ENCODE data around the gene ARMH4.

ARMH4 gene, protein sequence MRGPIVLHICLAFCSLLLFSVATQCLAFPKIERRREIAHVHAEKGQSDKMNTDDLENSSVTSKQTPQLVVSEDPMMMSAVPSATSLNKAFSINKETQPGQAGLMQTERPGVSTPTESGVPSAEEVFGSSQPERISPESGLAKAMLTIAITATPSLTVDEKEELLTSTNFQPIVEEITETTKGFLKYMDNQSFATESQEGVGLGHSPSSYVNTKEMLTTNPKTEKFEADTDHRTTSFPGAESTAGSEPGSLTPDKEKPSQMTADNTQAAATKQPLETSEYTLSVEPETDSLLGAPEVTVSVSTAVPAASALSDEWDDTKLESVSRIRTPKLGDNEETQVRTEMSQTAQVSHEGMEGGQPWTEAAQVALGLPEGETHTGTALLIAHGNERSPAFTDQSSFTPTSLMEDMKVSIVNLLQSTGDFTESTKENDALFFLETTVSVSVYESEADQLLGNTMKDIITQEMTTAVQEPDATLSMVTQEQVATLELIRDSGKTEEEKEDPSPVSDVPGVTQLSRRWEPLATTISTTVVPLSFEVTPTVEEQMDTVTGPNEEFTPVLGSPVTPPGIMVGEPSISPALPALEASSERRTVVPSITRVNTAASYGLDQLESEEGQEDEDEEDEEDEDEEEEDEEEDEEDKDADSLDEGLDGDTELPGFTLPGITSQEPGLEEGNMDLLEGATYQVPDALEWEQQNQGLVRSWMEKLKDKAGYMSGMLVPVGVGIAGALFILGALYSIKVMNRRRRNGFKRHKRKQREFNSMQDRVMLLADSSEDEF

DNA sequence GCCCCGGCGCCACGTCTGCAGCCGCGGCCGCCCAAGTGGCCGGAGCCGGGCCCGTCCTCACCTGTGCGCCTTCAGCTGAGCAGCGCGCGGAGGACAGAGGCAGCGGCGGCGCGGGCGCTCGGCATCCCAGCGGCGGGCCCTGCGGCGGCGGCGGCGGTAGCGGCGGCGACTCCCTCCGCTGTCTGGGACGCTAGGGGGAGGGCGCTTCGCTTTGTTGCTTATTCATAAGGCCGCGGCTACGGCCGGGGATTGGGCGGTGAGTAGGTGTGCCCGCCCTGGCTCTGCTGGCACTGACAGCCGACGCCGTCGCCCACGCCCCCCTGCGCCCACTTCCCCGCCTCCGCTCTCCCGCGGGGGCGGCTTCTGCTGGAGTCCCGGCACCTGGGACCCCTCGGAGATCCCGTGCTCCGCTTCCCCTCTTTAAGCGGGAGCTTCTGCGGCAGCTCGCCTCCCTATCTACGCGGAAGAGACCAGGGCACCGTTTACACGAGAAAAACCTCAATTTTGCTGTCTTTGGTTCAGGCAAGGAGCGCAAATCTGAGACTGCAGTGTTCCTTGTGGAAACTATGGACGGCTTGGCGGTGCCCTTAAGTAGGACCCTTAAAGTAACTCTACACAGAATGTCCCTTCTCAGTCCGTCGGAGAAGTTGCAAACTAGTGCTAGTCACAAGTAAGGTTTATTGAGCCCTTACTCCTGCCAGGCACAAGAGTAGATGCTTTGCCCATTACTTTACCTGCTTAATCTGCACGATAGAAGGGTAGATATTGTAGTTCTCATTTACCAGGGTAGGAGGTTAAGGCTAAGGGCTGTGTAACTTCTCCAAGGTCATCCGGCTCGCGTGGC is at the start of gene ARMH4:
Gene ARMH4 (minus strand): TSS at position 200 of the 844 bp plus-strand sequence. CDS start 12,855 bp downstream, outside the sequence.
- DNase-seq, result peak in 13 of 14 donors; percentile 19 to 84 (median 66)

DNA sequence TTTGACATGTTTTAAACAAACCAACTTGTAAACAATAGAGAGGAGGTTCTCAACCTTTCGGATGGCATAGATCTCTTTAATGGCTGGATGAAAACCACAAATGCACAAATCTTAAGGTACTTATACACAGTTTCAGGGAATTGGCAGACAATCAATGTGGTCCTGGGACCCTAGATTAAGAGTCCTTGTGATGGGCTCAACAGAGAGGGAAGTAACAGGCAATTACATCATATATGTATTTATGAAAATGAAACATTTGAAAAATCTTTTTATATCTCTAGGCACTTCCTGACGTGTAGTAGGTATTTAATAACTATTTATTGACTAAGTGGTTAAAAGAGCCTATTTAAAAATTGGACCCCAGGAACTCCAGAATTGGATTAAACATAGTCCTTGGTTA is 48.8 kb upstream of the ARMH4 start:
- no peak for DNase-seq

DNA sequence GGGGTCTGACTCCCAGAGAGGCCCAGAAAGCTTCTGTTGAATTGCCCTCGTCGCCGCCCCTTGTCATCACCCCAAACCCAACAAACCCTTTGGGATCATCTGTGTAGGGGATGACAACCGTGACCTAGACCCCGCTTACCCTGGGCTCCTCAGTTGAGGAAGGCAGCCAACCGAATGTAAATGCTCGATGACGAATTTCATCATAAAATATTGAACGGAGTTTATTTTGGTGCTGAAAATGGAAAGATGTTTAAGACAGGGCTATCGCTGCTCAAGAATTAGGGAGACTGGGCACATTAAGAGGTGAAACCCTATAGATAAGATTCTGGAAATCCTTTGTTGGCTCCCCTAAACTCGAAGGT is 48.4 kb upstream of the ARMH4 start:
- peak in 1 of 14 donors; percentile 79 for DNase-seq

DNA sequence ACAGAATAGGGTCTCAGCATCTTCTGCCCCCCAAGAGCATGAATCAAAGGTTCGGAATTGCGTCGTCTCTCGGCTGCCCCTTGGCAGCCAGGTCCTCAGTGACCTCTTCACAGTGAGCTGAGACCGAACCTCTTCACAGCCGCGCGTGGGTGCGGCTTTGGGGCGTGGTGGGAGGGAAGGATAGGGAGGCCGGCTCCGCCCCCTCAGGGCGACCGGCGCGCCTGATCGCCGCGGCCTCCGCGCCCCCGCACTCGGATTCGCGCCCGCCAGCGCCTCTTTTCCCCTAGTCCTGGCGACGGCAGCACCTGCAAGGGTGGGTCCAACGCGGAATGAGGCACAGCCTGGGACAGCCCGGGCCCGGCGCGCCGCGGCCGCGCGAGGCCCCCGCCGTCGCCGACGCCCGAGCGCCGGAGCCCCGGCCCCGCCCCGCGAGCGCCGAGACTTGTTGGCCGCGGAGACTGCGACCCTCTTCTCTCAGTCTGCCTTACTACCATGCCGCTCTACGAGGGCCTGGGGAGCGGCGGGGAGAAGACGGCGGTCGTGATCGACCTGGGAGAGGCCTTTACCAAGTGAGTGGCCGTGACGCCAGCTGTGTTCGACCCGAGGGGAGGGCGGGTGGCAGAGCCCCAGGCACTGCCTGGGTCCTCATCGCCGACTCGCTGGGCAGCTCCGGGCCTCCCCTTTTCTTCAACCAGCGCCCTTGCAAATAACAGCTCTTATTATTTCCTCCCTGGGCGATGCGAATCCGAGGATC is 47.9 kb upstream of the ARMH4 start, which contains the start of gene ACTR10:
Gene ACTR10 (plus strand): TSS at position 424 of the 754 bp plus-strand sequence. CDS start 69 bp downstream, at position 493.
- peak; percentile 32 to 90 (median 80) for DNase-seq

DNA sequence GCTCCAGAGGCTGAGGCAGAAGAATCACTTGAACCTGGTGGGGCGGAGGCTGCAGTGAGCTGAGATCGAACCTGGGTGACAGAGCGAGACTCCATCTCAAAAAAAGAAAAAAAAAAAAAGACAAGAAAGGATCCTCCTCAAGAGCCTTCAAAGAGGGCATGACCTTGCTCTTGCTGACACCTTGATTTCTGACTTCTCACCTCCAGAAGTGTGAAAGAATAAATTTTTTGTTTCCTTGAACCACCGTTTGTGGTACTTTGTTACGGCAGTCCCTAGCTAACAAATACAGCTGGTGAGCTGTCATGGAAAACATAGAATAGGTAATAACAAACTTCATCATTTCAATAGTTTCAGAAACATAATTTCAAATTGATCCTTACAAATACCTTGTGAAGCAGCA is 46.1 kb upstream of the ARMH4 start:
- DNase-seq, result no peak

DNA sequence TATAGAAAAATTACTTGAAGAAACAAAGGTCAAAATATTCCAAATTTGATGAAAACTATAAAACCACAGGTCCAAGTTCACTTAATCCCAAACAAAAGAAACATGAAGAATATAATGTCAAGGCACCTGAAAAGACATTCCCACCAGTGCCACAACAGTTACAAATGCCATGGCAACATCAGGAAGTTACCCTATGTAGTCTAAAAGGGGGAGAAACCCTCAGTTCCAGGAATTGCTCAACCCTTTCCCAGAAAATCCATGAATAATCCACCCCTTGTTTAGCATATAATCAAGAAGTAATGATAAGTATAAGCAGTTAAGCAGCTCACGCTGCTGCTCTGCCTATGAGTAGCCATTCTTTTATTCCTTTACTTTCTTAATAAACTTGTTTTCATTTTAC is 44.2 kb upstream of the ARMH4 start:
- DNase-seq, result no peak

DNA sequence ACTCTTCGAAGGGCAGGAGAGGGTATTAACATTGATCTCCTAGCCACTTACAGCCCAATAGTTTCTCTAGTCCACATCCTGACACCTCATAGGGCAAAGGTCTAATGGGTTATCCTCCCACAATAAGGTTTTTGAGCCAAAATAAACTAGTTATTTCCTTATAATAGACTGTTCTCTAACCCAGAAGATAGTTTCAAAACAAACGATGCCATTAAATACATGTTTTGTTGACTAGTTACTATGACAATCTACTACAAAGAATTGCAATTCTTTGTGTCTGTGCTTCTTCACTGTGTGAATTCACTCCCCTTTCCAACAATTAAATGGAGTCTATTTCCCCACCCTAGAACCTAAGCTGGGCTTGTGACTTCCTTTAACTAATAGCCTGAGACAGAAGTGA is 41.5 kb upstream of the ARMH4 start:
- DNase-seq, result no peak

DNA sequence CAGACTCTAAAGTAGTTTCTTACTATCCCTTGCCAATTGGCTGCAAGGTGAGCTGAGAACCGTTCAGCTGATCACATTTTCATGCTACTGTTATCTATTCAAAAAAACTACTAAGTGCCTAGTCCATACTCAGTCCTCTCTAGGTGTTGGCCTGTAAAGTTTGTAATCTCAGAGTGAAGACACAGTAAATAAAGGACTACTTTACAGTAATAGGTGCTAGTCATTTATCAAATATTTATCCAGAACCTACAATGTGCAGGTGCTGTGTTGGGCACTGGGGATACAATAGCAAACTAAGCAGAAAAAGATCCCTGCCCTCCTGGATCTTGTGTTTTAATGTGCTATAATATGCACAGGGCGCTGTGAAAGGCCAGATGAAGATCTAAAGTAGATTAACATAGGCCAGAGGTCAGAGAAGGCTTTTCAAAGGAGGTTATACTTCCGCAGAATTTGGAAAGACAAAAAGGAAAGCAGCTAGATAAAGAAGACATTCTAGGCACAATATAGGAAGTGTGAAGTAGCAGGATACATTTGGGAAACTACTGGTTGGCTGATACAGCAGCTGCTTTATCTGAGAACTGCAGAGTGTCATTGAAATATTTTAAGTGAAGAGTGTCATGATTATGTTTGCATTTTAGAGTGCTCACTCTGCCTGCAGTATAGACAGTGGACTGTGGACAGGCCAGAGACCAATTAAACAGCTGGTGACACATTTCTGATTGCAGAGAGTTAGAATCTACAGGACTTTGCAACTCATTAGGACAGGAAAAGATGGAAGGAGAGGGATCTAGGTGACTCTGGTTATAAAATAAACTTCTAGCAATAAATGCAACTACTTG is 40.0 kb upstream of the ARMH4 start:
- DNase-seq, result no peak

DNA sequence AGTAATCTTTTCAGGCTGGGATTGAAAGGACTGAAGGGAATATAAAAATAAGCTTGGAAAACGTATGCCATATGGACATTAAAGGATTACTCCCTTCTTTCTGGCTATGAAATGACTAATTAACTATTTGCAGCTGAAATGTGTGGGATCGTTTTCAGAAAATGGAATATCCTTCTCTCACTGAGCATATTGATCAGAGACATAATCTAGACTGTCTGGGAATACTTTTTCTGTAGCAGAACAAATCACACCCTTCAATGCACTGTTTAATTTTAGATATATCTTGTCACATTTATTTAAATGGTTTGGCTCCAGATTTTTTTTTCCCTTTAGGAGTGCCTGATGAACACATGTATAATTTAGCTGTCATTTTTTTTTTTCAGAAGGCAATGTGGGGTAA is 37.2 kb upstream of the ARMH4 start:
- DNase-seq, result no peak

DNA sequence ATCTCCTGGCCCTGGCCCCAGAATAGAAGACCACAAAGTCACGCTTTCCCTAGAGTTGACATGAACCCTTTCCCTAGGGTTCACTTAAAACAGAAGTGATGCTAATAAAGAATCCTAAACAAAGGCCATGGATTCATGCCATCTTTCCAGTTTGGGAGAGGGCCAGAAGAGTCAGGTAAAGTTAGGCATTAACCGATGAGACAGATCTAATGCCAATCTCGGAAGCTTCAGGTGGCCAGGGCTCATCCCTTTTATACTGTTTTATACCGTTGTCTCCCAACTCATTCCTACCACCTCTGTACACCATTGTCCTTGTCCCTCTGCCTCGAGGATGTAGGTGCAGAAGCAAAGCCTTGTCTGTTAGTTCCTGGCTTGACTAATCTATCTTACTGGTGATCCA is 25.1 kb upstream of the ARMH4 start:
- no peak for DNase-seq

DNA sequence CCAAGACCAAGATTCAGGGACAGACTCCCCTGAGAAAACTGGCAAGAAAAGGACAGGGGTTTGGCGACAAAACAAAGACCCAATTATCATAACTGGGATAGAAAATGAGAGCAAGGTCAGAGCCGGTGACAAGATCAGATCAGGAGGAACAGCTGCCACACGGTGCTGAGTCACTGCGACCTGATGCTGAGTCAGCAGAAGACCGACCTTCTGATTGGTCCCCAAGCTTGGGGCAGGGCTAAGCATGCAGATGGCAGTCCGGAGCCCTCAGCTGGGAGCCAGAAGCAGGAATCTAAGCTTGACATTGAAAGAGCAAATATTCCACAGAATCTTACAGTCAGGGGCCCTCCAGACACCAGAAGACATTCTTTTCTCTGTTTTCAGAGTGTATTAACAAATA is 19.1 kb upstream of the ARMH4 start:
- DNase-seq, result peak in 11 of 14 donors; percentile 2 to 59 (median 12)

DNA sequence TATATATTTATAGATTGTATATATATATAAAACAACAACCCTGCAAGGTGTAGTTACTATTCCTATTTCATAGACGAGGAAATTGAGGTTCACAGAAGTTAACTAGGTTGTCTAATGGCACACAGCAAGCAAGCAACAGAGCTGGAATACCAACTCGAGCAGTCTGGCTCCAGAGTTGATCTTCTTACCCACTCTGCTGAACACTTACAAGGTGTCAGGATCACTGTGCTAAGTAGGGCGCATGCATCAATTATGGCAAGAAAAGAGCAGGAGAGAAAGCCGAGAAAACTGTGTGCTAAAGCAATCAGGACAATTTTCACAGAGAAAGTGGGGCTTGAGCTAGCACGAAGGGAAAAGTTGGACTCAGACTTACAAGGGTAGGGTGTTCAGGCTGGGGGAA is 15.9 kb upstream of the ARMH4 start:
- DNase-seq, result no peak

DNA sequence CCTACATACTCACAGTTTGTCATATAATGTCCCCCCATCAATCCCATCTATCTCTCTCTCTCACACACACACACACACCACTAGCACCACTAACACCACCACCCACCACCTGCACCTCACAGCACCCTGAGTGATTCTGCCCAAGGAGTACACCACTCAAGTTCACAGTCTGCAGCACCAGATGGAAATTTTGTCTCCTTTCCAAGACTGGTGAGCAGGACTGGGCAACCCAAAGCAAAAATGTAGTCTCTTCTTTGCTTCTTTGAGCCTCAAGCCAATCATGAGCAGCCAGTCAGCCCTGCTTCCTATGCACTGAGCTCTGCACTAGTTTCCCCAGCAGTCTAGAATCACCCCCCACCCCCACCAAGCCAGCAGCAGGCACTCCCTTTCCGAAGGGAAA is 15.0 kb upstream of the ARMH4 start:
- DNase-seq, result peak in 1 of 14 donors; percentile 79

DNA sequence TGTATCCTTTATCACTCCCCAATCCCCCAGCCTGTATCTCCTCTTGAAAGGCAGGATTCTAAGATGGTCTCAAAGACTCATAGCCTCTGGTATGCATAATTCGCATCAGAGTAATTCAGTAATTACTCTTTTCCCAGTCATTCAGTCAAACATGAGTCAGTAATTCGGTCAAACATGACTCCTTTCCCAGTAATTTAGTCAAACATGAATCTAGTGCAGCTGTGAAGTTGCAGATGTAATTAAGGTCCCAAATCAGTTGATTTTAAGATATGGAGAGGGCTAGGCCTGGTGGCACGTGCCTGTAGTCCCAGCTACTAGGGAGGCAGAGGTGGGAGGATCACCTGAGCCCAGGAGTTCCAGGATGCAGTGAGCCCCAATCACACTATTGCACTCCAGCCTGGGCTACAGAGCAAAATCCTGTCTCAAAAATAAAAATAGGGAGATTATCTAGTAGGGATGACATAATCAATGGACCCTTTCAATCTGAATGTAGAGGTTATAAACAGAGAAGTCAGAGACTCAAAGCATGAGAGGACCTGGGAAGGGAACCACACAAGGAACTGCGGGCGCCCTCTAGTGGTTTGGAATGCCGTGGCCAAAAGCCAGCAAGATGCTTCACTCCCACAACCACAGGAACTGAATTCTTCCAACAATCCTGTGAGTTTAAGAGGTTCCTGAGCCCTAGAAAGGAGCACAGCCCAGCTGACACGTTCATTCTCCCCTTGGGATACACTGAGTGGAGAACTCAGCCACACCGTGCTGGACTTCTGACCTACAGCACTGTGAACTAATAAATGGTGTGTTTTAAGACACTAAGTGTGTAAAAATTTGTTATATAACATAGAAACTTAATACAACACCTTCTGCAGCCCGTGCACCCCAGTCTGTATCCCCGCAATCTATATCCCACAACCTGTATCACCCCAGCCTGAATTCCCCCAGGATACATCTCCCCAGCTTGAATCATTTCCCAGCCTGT is 14.3 kb upstream of the ARMH4 start:
- peak in 12 of 14 donors; percentile 13 to 77 (median 58) for DNase-seq

DNA sequence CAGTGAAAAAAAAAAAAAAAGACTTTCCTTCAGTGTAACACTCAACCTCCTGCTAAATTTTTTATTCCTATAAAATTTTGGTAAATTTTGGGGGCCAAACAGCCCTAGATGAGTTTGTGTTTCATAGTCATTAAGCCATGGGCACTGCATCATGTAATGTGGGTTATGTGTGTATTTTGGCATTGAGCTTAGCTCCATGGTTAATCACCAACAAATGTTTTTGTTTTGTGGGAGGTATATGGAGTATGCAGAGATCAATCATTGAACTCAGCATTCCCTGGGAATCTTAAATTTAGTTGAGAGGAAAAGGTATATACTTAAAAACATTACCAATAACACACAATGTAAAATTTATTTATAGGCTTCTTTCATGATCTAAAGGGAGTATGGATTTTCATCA is 8.5 kb upstream of the ARMH4 start:
- DNase-seq, result no peak

DNA sequence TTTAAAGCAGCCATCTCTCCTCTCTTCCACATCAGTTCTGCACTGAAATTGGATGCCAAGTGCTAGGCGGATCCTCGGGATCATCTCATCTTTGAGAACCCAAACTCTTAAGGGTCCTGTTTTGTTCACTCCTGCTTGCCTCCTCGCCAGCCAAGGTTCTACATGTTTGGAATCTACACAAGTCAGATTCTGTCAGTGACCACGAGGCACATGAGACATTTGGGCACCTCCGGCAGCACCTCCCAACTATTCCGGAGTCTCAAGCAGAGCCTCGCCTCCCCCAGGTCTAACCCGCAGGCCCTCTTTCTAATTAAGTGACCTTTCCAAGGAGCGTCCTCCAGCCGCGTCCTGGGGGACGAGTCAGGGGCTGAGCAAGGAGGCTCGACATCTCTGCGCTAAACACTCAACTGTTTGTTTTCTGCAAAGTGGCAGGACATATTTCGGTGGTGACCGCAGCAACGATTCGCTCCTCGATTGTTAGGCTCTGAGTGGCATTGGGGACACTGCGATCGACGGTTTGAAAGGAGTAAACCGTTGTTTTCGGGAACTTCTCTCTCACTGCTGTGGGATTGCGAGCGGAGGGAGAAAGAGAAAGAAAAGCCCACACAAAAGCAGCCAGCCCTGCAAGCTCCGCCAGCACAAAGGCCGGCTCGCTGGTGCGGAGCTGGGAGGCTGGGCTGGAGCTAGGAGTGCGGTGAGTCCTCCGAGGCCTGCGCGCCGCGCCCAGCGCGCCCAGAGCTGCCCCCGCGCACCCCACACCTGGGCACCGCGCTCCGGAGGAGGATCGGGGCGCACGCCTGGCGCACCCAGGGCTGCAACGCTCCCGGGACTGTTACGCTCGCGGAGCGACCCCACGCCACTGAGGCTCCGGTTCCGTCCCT is 640 bp downstream of the ARMH4 start:
- DNase-seq, result peak in 11 of 14 donors; percentile 33 to 67 (median 41)

DNA sequence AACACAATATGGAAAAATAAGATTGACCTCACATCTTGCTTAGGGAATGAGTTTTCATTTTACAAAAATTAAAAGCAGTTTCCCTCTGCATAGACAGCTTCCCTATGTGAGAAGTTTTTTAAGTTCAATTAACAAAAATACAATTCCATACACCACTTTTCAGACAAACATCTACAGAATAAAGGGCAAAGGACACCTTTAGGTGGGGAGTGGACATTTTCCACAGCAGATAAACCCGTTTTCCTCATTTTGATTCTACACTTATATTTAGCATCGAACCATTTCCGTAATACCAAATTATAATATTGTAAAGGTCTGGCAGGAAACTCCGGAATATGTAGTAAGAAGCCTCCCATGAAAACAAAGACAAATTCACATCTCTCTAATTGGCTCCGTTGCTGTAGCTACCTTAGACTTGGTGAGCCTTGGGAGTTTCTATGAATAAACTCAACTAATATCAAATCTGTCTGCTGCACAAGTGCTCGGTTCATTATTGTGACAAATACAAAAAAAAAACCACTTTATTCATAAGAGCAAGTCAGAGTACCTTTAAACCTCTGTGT is 1.7 kb downstream of the ARMH4 start:
- no peak for DNase-seq

DNA sequence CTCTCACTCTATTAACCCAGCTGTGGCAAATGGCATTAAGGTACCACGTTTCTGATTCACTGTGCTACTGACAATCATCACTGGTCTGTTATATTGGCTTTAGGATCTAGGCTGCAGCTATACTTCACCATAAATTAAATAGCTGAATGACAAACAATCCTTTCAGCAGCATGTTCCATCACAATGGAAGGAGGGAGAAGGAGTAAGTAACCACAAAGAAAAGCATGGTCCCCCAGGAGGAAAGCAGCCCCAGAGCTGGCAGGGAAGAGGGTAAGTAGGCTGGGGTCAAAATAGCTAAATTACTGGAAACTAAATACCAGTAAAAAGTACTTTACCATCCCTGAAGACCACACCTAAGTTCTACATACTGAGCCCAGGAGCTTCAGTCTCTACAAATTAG is 2.8 kb downstream of the ARMH4 start:
- DNase-seq, result no peak

All from C1 segment of cervical spinal cord (tissue), 14 donors.